H1 (cell line): ENCODE measurements around the gene SEMA3G. TPM values are rescaled to one million over a fixed set of nuclear protein-coding genes. Genes with fewer than 3 reads are reported as not detected.

Source experiments
- CTCF ChIA-PET: fragments of 300-600 bp; sonication (Branson Sonifier 250); formaldehyde crosslinking; loops from one replicate; lab custom pipeline; 2021; ENCODE audit not compliant: partially characterized antibody; lab: Charles Lee
- POLR2A ChIA-PET: fragments of 300-600 bp; sonication (Branson Sonifier 250); formaldehyde crosslinking; loops from one replicate; lab custom pipeline; 2021; ENCODE audit warnings: inconsistent platforms; ENCODE audit not compliant: partially characterized antibody; lab: Charles Lee
- DNase-seq, 2 experiments: peaks; one replicate each; pipeline versions ENCODE4 v3.0.0 to v3.0.0-alpha.2; 2010 to 2022; ENCODE audit warnings: low spot score in 2 of 2, low read depth in 1 of 2, mixed read lengths in 1 of 2
- FAIRE-seq: peaks from 2 replicates; lab custom pipeline; 2011; peaks lifted over from hg19 to GRCh38; lab: Jason Lieb, UNC
- H2AFZ ChIP-seq: 2 replicates; pipeline ENCODE4 v1.8.1; 2012; ENCODE audit warnings: low read length, inconsistent platforms
- H2AK5ac ChIP-seq: 2 replicates; pipeline ENCODE4 v1.6.1; 2013; ENCODE audit warnings: low read depth, low read length
- H2BK120ac ChIP-seq: replicated peaks from 2 replicates; pipeline ENCODE3; 2013; ENCODE audit warnings: low read depth, low read length, inconsistent platforms
- H2BK12ac ChIP-seq: 2 replicates; pipeline ENCODE4 v1.6.1; 2013; ENCODE audit warnings: low read depth, low read length
- H2BK15ac ChIP-seq: 2 replicates; pipeline ENCODE4 v1.6.1; 2013; ENCODE audit warnings: low read length
- H2BK20ac ChIP-seq: 2 replicates; pipeline ENCODE4 v1.6.1; 2013; ENCODE audit warnings: low read length
- H2BK5ac ChIP-seq: 2 replicates; pipeline ENCODE4 v1.6.1; 2013; ENCODE audit warnings: low read depth, low read length
- H3K14ac ChIP-seq: 2 replicates; pipeline ENCODE4 v1.6.1; 2013; ENCODE audit warnings: inconsistent platforms; ENCODE audit not compliant: insufficient read length
- H3K18ac ChIP-seq: 2 replicates; pipeline ENCODE4 v1.6.1; 2013; ENCODE audit warnings: low read length; ENCODE audit errors: extremely low read depth
- H3K23ac ChIP-seq: 2 replicates; pipeline ENCODE4 v1.6.1; 2013; ENCODE audit warnings: inconsistent platforms; ENCODE audit not compliant: insufficient read length
- H3K23me2 ChIP-seq: 2 replicates; pipeline ENCODE4 v1.6.1; 2013; ENCODE audit warnings: low read depth, low read length
- H3K27ac ChIP-seq: 2 replicates; pipeline ENCODE4 v1.6.1; 2011; ENCODE audit warnings: low read depth, low read length, inconsistent platforms
- H3K27me3 ChIP-seq, 4 experiments: replicated peaks in 1 of 4; 1 replicate in 1 of 4; 2 replicates in 3 of 4; pipeline versions ENCODE4 v1.6.1 to v1.8.1; 2011 to 2013; ENCODE audit warnings: low read length in 3 of 4, mild to moderate bottlenecking in 3 of 4, inconsistent platforms in 2 of 4, mixed read lengths in 2 of 4, moderate library complexity in 1 of 4; ENCODE audit not compliant: control insufficient read depth in 3 of 4, insufficient read depth in 3 of 4; ENCODE audit errors: extremely low read depth in 1 of 4
- H3K36me3 ChIP-seq, 4 experiments: 2 replicates each; pipeline versions ENCODE4 v1.6.1 to v1.8.1; 2011 to 2013; ENCODE audit warnings: mild to moderate bottlenecking in 4 of 4, low read length in 3 of 4, moderate library complexity in 2 of 4, control low read depth in 1 of 4, inconsistent platforms in 1 of 4; ENCODE audit not compliant: insufficient read depth in 4 of 4, control insufficient read depth in 2 of 4
- H3K4ac ChIP-seq: replicated peaks from 2 replicates; pipeline ENCODE3; 2013; ENCODE audit warnings: low read length, low read depth, mixed read lengths, inconsistent platforms; ENCODE audit not compliant: insufficient read length
- H3K4me1 ChIP-seq, 4 experiments: replicated peaks in 1 of 4; 1 replicate in 1 of 4; 2 replicates in 3 of 4; pipeline versions ENCODE4 v1.6.1 to v1.8.1; 2011 to 2013; ENCODE audit warnings: low read length in 3 of 4, inconsistent platforms in 2 of 4, mixed read lengths in 1 of 4; ENCODE audit not compliant: insufficient read depth in 4 of 4, control insufficient read depth in 3 of 4
- H3K4me2 ChIP-seq, 2 experiments: 2 replicates each; pipeline versions ENCODE4 v1.6.1 to v1.8.1; 2011 to 2013; ENCODE audit warnings: low read depth in 2 of 2, low read length in 2 of 2, control low read depth in 1 of 2, inconsistent platforms in 1 of 2, mild to moderate bottlenecking in 1 of 2; ENCODE audit not compliant: insufficient read depth in 1 of 2
- H3K4me3 ChIP-seq, 4 experiments: fragments of 200-600, 300-600 bp in 1 of 4; sonication (generic), shearing (Covaris generic), sonication (Bioruptor Twin) in 1 of 4; 2 replicates each; pipeline versions ENCODE4 v1.5.1 to v1.8.1; 2011 to 2016; ENCODE audit warnings: low read length in 4 of 4, low read depth in 3 of 4, control low read depth in 2 of 4, inconsistent platforms in 2 of 4, mild to moderate bottlenecking in 2 of 4, mixed read lengths in 1 of 4, moderate library complexity in 1 of 4; ENCODE audit not compliant: insufficient read depth in 2 of 4; ENCODE audit errors: extremely low read depth in 1 of 4
- H3K56ac ChIP-seq: replicated peaks from 2 replicates; pipeline ENCODE3; 2013; ENCODE audit warnings: low read depth, mild to moderate bottlenecking, mixed read lengths, low read length, inconsistent platforms; ENCODE audit not compliant: insufficient read length
- H3K79me1 ChIP-seq: 2 replicates; pipeline ENCODE4 v1.6.1; 2013; ENCODE audit warnings: low read depth, low read length, control low read depth
- H3K79me2 ChIP-seq, 2 experiments: 2 replicates each; pipeline versions ENCODE4 v1.6.1 to v1.8.1; 2012 to 2013; ENCODE audit warnings: low read length in 2 of 2, mild to moderate bottlenecking in 2 of 2, inconsistent platforms in 1 of 2; ENCODE audit not compliant: insufficient read depth in 2 of 2, control insufficient read depth in 1 of 2
- H3K9ac ChIP-seq, 4 experiments: replicated peaks in 1 of 4; 1 replicate in 1 of 4; 2 replicates in 3 of 4; pipeline versions ENCODE4 v1.6.1 to v1.8.1; 2011 to 2013; ENCODE audit warnings: low read depth in 3 of 4, low read length in 3 of 4, control low read depth in 2 of 4, mild to moderate bottlenecking in 2 of 4, moderate library complexity in 2 of 4, inconsistent platforms in 1 of 4; ENCODE audit errors: extremely low read depth in 1 of 4
- H3K9me3 ChIP-seq, 2 experiments: 2 replicates each; pipeline versions ENCODE4 v1.6.1 to v1.8.1; 2012 to 2013; ENCODE audit warnings: mild to moderate bottlenecking in 2 of 2, moderate library complexity in 2 of 2, control low read depth in 1 of 2, inconsistent platforms in 1 of 2, low read depth in 1 of 2, low read length in 1 of 2, mixed read lengths in 1 of 2; ENCODE audit not compliant: insufficient read depth in 2 of 2
- H4K20me1 ChIP-seq, 2 experiments: replicated peaks in 1 of 2; 2 replicates each; pipeline versions ENCODE3 to v1.8.1; 2011 to 2013; ENCODE audit warnings: inconsistent platforms in 2 of 2, low read length in 2 of 2, mild to moderate bottlenecking in 1 of 2; ENCODE audit not compliant: insufficient read depth in 2 of 2, control insufficient read depth in 1 of 2
- H4K5ac ChIP-seq: 2 replicates; pipeline ENCODE4 v1.6.1; 2013; ENCODE audit warnings: low read length, low read depth, mixed read lengths, inconsistent platforms; ENCODE audit not compliant: insufficient read length
- H4K8ac ChIP-seq: 2 replicates; pipeline ENCODE4 v1.8.0; 2013; ENCODE audit warnings: mild to moderate bottlenecking, moderate library complexity, low read length, inconsistent platforms; ENCODE audit not compliant: insufficient read depth; ENCODE audit errors: extremely low read depth
- H4K91ac ChIP-seq: replicated peaks from 2 replicates; pipeline ENCODE3; 2013; ENCODE audit warnings: low read length, mixed read lengths, inconsistent platforms; ENCODE audit not compliant: insufficient read length
- CHD1 ChIP-seq: IDR thresholded peaks from 2 replicates; pipeline ENCODE4 v1.6.1; 2012; ENCODE audit warnings: low read depth, low read length, improper control_type of control experiment
- GABPA ChIP-seq: IDR thresholded peaks from 2 replicates; pipeline ENCODE4 v1.6.1; 2011; ENCODE audit warnings: mild to moderate bottlenecking, low read length, moderate library complexity, borderline replicate concordance; ENCODE audit not compliant: insufficient read depth
- JUND ChIP-seq: IDR thresholded peaks from 2 replicates; pipeline ENCODE4 v1.6.1; 2011; ENCODE audit warnings: mild to moderate bottlenecking, improper control_type of control experiment, low read length
- KDM4A ChIP-seq: IDR thresholded peaks from one replicate; pipeline ENCODE4 v1.7.1; 2012; ENCODE audit warnings: low read depth, mild to moderate bottlenecking, moderate library complexity, low read length, inconsistent platforms; ENCODE audit not compliant: severe bottlenecking
- POLR2AphosphoS5 ChIP-seq: IDR thresholded peaks from 2 replicates; pipeline ENCODE4 v1.6.1; 2011; ENCODE audit warnings: low read depth, low read length
- RFX5 ChIP-seq: IDR thresholded peaks from 2 replicates; pipeline ENCODE4 v1.6.1; 2011; ENCODE audit warnings: low read depth, low read length, improper control_type of control experiment, borderline replicate concordance
- TAF7 ChIP-seq: optimal IDR thresholded peaks from 2 replicates; pipeline ENCODE3; 2011; ENCODE audit warnings: low read depth, mild to moderate bottlenecking, inconsistent platforms, low read length, moderate library complexity, borderline replicate concordance
- ZNF274 ChIP-seq: IDR thresholded peaks from 2 replicates; pipeline ENCODE4 v1.7.0; 2012; ENCODE audit warnings: low read length, borderline replicate concordance; ENCODE audit errors: extremely low read depth
- WGBS, 2 experiments: shearing (Covaris generic) in 1 of 2; methylation state at CpG; one replicate each; pipeline versions ENCODE4 v1.1.6 to v1.1.7; 2013 to 2015; ENCODE audit warnings: low lambda C conversion rate in 2 of 2, mixed read lengths in 2 of 2, inconsistent platforms in 1 of 2, low coverage in 1 of 2, missing lambda C conversion rate in 1 of 2; ENCODE audit not compliant: insufficient replicate concordance in 2 of 2, insufficient coverage in 1 of 2, insufficient read length in 1 of 2; ENCODE audit errors: extremely low coverage in 1 of 2, missing lambda C conversion rate in 1 of 2; 5-methylcytosine and 5-hydroxymethylcytosine counted together
- polyA plus RNA-seq, 7 experiments: library from polyadenylated mRNA; depleted of rRNA in 3 of 7; stranded (reverse) in 5 of 7; unstranded in 2 of 7; fragments of >200 nt in 5 of 7; fragments of 200-250 nt in 2 of 7; gene quantifications; 1 replicate in 5 of 7; 2 replicates in 1 of 7; 4 replicates in 1 of 7; pipeline versions ENCODE4 v1.2.1 to v1.2.3, GENCODE V29; 2011 to 2013; ENCODE audit warnings: missing spikeins in 2 of 7, mixed read lengths in 2 of 7
- total RNA-seq: library from RNA; stranded (reverse); fragmentation: NEBNext Ultra II Directional; extraction: Animal tissue kit (Norgen Biotek cat#: 25700); gene quantifications from 2 replicates; pipeline ENCODE4 v1.2.1, GENCODE V29; 2021
- TF ChIP-seq, protein P1 (sequence below): IDR thresholded peaks from 2 replicates; pipeline ENCODE4 v1.6.1; 2012; ENCODE audit warnings: inconsistent platforms

The SEMA3G gene
- total and polyA plus RNA-seq, 2 of the 8 experiments (the other 6 are each of a cell fraction or from before 2014, with no cell fraction given), result 0.95 to 1.5 TPM

DNA sequence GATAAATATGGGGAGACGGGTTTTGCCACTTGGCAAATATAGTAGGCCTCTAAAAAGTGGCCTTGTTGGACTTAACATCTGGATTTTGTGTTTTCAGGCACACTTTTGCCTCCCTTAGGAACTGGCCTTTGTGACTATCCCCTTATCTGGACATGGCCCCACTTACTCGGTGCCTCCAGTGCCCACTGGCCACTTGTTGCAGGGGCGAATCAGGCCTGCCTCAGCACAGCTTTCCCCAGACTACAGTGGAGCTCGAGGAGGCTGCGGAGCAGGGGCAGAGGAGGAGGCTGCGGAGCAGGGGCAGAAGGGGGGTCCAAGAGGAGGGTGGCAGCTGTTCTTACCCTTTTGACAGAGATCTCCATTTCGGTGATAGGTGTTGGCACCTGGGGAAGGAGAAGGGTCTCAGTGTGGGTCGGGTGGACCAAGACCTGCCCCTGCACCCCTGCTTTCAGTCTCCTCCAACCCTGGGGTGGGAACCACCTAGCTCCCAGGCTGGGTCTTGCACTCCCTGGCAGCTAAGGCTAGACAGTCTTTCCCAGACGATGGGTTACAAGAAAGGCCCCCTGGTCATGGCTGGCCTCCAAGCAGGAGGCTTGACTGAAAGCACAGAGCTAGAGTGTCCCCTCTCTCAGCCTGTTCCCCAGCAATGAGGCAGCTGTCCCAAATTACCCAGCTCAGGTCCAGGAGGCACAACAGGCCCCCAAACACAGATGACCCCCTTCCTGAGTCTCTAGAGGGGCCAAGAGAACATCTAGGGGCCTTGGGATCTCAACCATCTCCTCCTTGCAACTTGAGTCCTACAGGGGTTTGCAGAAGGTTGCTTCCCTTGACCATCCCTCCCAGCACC lies 6.1 kb downstream of the SEMA3G start:
- no peak overlapping the region for H2BK20ac ChIP-seq
- H2BK15ac ChIP-seq, result no peak overlapping the region
- H2AK5ac ChIP-seq, result no peak overlapping the region
- no peak overlapping the region for H3K4me2 ChIP-seq
- no peak overlapping the region for H3K23ac ChIP-seq
- H3K4me1 ChIP-seq, result peaks cover 0 to 2% (median 0%) of the 10 kb centered on the region in 4 experiments; a peak in 1 of 7 replicates
- H3K23me2 ChIP-seq, result no peaks in the 10 kb centered on the region
- H3K14ac ChIP-seq, result no peak overlapping the region
- no peak overlapping the region for H3K9ac ChIP-seq
- no peak overlapping the region for H4K91ac ChIP-seq
- H2BK12ac ChIP-seq, result no peak overlapping the region
- no peaks in the 10 kb centered on the region for H3K79me2 ChIP-seq
- DNase-seq (no peak), FAIRE-seq (no peak)
- no peak overlapping the region for H2BK120ac ChIP-seq
- H3K36me3 ChIP-seq, result no peaks in the 10 kb centered on the region
- H3K18ac ChIP-seq, result no peak overlapping the region
- no peak overlapping the region for H2BK5ac ChIP-seq
- ChIA-PET POLR2A (interaction anchor here (1.4 to 1.6 kb wide), 2 partner anchors 13 to 18 kb away, joined by 3 to 6 read pairs; no protein-coding TSS in a partner anchor), CTCF (interaction anchor here (0.9 to 4.1 kb wide), 6 partner anchors 11 to 100 kb away, joined by 3 to 20 read pairs (median 3); no protein-coding TSS in a partner anchor)
- no peak overlapping the region for H2AFZ ChIP-seq
- H4K5ac ChIP-seq, result no peak overlapping the region
- WGBS, 2 experiments, result 89% methylated on average over 9 of the region's 9 CpGs; no CpG with 5 or more reads in 1 of the 2 experiments
- no peaks in the 10 kb centered on the region for H3K9me3 ChIP-seq
- no peak overlapping the region for H4K8ac ChIP-seq
- no peaks in the 10 kb centered on the region for H3K79me1 ChIP-seq
- no peak overlapping the region for H3K56ac ChIP-seq
- H3K4me3 ChIP-seq, result no peak overlapping the region
- no peaks in the 10 kb centered on the region for H3K27me3 ChIP-seq
- no peak overlapping the region for H3K4ac ChIP-seq
- H3K27ac ChIP-seq, result no peak overlapping the region
- no peak for TF ChIP-seq GABPA
- TF ChIP-seq, protein P1, sequence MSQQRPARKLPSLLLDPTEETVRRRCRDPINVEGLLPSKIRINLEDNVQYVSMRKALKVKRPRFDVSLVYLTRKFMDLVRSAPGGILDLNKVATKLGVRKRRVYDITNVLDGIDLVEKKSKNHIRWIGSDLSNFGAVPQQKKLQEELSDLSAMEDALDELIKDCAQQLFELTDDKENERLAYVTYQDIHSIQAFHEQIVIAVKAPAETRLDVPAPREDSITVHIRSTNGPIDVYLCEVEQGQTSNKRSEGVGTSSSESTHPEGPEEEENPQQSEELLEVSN, result no peak
- TF ChIP-seq POLR2AphosphoS5, result no peak
- no peak for TF ChIP-seq RFX5
- no peak for TF ChIP-seq KDM4A
- no peak for TF ChIP-seq TAF7
- no peak for TF ChIP-seq CHD1
- no peak for TF ChIP-seq JUND
- no peak for TF ChIP-seq ZNF274
- H4K20me1 ChIP-seq, result no peaks in the 10 kb centered on the region
